HG02885 (cell line): ENCODE measurements around the gene CNTNAP2.

ENCODE experiments used
- ATAC-seq: cut with Tn5 transposase; IDR thresholded peaks from one replicate; pipeline ENCODE4 v1.9.1; 2021; ENCODE audit warnings: mild to moderate bottlenecking; ENCODE audit not compliant: unreplicated experiment, poor library complexity

The CNTNAP2 gene

GRCh38 chr7:147279514-147279913 is 1162.9 kb downstream of the CNTNAP2 start:
- no peak for ATAC-seq

GRCh38 chr7:147279964-147280374 is 1163.4 kb downstream of the CNTNAP2 start:
- ATAC-seq: no peak

GRCh38 chr7:147282204-147282603 is 1165.6 kb downstream of the CNTNAP2 start:
- no peak for ATAC-seq

- no peak for ATAC-seq
Observed at GRCh38 chr7:147296201-147296600, 1179.6 kb downstream of the CNTNAP2 start.

- ATAC-seq: no peak
Observed at GRCh38 chr7:147296986-147297385, 1180.4 kb downstream of the CNTNAP2 start.

GRCh38 chr7:147298611-147299043 is 1182.0 kb downstream of the CNTNAP2 start:
- no peak for ATAC-seq

- ATAC-seq: no peak
Observed at GRCh38 chr7:147300293-147300692, 1183.7 kb downstream of the CNTNAP2 start.

- ATAC-seq: no peak
Observed at GRCh38 chr7:147304376-147304775, 1187.8 kb downstream of the CNTNAP2 start.

GRCh38 chr7:147305827-147306226 is 1189.2 kb downstream of the CNTNAP2 start:
- no peak for ATAC-seq

- no peak for ATAC-seq
Observed at GRCh38 chr7:147308539-147308938, 1191.9 kb downstream of the CNTNAP2 start.

- no peak for ATAC-seq
Observed at GRCh38 chr7:147311336-147311735, 1194.7 kb downstream of the CNTNAP2 start.

- no peak for ATAC-seq
Observed at GRCh38 chr7:147321504-147321903, 1204.9 kb downstream of the CNTNAP2 start.

GRCh38 chr7:147332988-147333387 is 1216.4 kb downstream of the CNTNAP2 start:
- ATAC-seq: no peak

- ATAC-seq: no peak
Observed at GRCh38 chr7:147363101-147363500, 1246.5 kb downstream of the CNTNAP2 start.

- no peak for ATAC-seq
Observed at GRCh38 chr7:147376192-147376591, 1259.6 kb downstream of the CNTNAP2 start.

GRCh38 chr7:147380926-147381325 is 1264.3 kb downstream of the CNTNAP2 start:
- no peak for ATAC-seq

GRCh38 chr7:147394329-147394728 is 1277.7 kb downstream of the CNTNAP2 start:
- ATAC-seq: no peak

GRCh38 chr7:147400221-147400689 is 1283.7 kb downstream of the CNTNAP2 start:
- ATAC-seq: no peak

- ATAC-seq: no peak
Observed at GRCh38 chr7:147400925-147401324, 1284.3 kb downstream of the CNTNAP2 start.

- no peak for ATAC-seq
Observed at GRCh38 chr7:147405621-147406020, 1289.0 kb downstream of the CNTNAP2 start.

GRCh38 chr7:147406521-147407135 is 1290.0 kb downstream of the CNTNAP2 start:
- ATAC-seq: no peak

- no peak for ATAC-seq
Observed at GRCh38 chr7:147411096-147411495, 1294.5 kb downstream of the CNTNAP2 start.
